ENCODE data around the gene PPP1R15A. TPM values are rescaled to one million over a fixed set of nuclear protein-coding genes. Genes with fewer than 3 reads are reported as not detected.

PPP1R15A gene
- polyA plus RNA-seq, 1 donor from 2014 or later, result 73.6 TPM

DNA sequence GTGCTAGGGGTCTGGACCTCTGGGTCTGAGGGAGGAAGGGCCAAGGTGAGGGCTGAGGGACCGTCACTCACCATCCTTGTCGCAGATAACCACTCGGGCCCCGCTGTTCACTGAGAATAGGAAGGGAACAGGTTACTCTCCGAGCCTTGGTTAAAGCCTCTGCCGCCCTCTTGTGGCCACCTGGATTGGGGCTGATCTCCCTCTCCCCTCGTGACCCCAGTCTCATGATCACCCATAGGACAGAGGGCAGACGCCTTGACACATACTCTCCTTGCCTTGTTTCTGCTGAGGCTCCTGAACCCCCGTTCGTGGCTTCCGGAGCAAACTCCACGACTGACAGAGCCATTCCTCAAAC lies 36.5 kb upstream of the PPP1R15A start:
- Histone ChIP-seq H3K9me3 (ENCODE audit: low read length) (no peaks in the 10 kb centered on the region), H3K79me2 (replicated peaks; ENCODE audit: insufficient read depth, low read length) (no peaks in the 10 kb centered on the region), H4K20me1 (ENCODE audit: insufficient read depth) (no peaks in the 10 kb centered on the region), H3K27ac (ENCODE audit: low read length) (no peak overlapping the region), H3F3A (ENCODE audit: insufficient read depth, low read length, poor library complexity, severe bottlenecking) (no peaks in the 10 kb centered on the region), H3K4me3 (ENCODE audit: low read length) (peak overlapping the region; percentile 47), H3K4me2 (ENCODE audit: low read length) (no peak overlapping the region), H3K9me2 (ENCODE audit: insufficient read depth, low read length) (no peaks in the 10 kb centered on the region), H3K36me3 (ENCODE audit: insufficient read depth, low read length) (no peaks in the 10 kb centered on the region), H3K9ac (ENCODE audit: low read length) (peak overlapping the region; percentile 49), H3K27me3 (ENCODE audit: insufficient read depth, low read depth, low read length) (no peaks in the 10 kb centered on the region), H2AFZ (ENCODE audit: low read depth, low read length) (peak overlapping the region; percentile 35)
- TF ChIP-seq, protein P1, sequence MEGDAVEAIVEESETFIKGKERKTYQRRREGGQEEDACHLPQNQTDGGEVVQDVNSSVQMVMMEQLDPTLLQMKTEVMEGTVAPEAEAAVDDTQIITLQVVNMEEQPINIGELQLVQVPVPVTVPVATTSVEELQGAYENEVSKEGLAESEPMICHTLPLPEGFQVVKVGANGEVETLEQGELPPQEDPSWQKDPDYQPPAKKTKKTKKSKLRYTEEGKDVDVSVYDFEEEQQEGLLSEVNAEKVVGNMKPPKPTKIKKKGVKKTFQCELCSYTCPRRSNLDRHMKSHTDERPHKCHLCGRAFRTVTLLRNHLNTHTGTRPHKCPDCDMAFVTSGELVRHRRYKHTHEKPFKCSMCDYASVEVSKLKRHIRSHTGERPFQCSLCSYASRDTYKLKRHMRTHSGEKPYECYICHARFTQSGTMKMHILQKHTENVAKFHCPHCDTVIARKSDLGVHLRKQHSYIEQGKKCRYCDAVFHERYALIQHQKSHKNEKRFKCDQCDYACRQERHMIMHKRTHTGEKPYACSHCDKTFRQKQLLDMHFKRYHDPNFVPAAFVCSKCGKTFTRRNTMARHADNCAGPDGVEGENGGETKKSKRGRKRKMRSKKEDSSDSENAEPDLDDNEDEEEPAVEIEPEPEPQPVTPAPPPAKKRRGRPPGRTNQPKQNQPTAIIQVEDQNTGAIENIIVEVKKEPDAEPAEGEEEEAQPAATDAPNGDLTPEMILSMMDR (IDR thresholded peaks at IDR 0.05; ENCODE audit: poor library complexity, severe bottlenecking), result peak; percentile 91
- TF ChIP-seq EZH2 (IDR thresholded peaks at IDR 0.05; ENCODE audit: borderline replicate concordance, insufficient read depth, low read length, poor library complexity, severe bottlenecking) (no peak), RAD21 (conservative IDR thresholded peaks at IDR 0.05) (peak; percentile 78), POLR2AphosphoS5 (IDR thresholded peaks at IDR 0.05) (no peak), TAF1 (IDR thresholded peaks at IDR 0.05; ENCODE audit: low read depth) (no peak), EP300 (conservative IDR thresholded peaks at IDR 0.05; ENCODE audit: poor library complexity, severe bottlenecking) (no peak), MXI1 (conservative IDR thresholded peaks at IDR 0.05; ENCODE audit: poor library complexity, severe bottlenecking) (no peak), SMC3 (conservative IDR thresholded peaks at IDR 0.05; ENCODE audit: poor library complexity) (peak; percentile 82)
- TF ChIP-seq, protein P2, sequence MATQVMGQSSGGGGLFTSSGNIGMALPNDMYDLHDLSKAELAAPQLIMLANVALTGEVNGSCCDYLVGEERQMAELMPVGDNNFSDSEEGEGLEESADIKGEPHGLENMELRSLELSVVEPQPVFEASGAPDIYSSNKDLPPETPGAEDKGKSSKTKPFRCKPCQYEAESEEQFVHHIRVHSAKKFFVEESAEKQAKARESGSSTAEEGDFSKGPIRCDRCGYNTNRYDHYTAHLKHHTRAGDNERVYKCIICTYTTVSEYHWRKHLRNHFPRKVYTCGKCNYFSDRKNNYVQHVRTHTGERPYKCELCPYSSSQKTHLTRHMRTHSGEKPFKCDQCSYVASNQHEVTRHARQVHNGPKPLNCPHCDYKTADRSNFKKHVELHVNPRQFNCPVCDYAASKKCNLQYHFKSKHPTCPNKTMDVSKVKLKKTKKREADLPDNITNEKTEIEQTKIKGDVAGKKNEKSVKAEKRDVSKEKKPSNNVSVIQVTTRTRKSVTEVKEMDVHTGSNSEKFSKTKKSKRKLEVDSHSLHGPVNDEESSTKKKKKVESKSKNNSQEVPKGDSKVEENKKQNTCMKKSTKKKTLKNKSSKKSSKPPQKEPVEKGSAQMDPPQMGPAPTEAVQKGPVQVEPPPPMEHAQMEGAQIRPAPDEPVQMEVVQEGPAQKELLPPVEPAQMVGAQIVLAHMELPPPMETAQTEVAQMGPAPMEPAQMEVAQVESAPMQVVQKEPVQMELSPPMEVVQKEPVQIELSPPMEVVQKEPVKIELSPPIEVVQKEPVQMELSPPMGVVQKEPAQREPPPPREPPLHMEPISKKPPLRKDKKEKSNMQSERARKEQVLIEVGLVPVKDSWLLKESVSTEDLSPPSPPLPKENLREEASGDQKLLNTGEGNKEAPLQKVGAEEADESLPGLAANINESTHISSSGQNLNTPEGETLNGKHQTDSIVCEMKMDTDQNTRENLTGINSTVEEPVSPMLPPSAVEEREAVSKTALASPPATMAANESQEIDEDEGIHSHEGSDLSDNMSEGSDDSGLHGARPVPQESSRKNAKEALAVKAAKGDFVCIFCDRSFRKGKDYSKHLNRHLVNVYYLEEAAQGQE (IDR thresholded peaks at IDR 0.05; ENCODE audit: borderline replicate concordance), result no peak

DNA sequence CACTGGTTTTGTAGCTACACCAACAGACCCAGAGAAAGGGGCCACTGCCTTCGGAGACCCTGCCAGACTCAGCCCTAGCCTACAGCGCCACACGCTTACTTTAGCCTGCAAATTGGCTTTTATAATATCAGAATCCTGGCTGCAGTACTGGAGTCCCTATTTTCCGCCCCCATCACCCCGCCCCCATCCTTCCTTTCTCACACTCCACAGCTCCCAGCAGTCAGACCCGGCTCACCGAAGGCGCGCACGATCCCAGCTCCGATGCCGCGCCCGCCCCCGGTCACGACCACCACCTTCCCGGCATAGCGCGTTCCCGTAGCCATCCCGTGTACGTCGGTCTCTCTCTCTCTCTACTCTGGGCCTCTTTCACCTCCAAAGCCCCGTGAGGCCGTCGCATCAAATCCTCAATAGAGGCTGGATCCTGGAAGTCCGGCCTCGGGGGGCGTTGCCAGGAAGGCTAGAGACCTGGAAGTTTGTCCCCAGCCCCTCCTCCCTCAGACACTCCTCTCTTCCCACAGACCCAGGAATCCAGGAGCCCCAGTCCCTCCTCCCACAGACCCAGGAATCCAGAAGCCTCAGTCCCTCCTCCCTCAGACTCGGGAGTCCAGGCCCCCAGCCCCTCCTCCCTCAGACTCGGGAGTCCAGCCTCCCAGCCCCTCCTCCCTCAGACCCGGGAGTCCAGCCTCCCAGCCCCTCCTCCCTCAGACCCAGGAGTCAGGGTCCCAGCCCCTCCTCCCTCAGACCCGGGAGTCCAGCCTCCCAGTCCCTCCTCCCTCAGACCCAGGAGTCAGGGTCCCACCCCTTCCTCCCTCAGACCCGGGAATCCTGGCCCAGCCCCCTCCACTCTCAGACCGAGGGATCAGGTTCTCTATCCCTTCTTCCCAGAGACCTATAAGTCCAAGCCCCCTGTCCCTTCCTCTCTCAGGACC lies 35.9 kb upstream of the PPP1R15A start, which contains the start of gene HSD17B14:
Gene HSD17B14 (minus strand): TSS at position 403 of the 929 bp plus-strand sequence. CDS start 80 bp downstream, at position 323.
- Histone ChIP-seq H3K4me2 (ENCODE audit: low read length) (no peak within 1 kb of the TSS), H3K4me3 (ENCODE audit: low read length) (peak within 1 kb of the TSS; percentile 54), H3K9me3 (ENCODE audit: low read length) (no peaks in the 10 kb centered on the region), H3K9me2 (ENCODE audit: insufficient read depth, low read length) (no peaks in the 10 kb centered on the region), H3K27ac (ENCODE audit: low read length) (no peak within 1 kb of the TSS), H4K20me1 (ENCODE audit: insufficient read depth) (no peaks in the 10 kb centered on the region), H3K36me3 (ENCODE audit: insufficient read depth, low read length) (no peaks in the 10 kb centered on the region), H3K27me3 (ENCODE audit: insufficient read depth, low read depth, low read length) (no peaks in the 10 kb centered on the region), H3K9ac (ENCODE audit: low read length) (peak within 1 kb of the TSS; percentile 49), H2AFZ (ENCODE audit: low read depth, low read length) (peak within 1 kb of the TSS; percentile 43), H3F3A (ENCODE audit: insufficient read depth, low read length, poor library complexity, severe bottlenecking) (no peaks in the 10 kb centered on the region), H3K79me2 (replicated peaks; ENCODE audit: insufficient read depth, low read length) (no peaks in the 10 kb centered on the region)
- TF ChIP-seq SMC3 (conservative IDR thresholded peaks at IDR 0.05; ENCODE audit: poor library complexity), result peak; percentile 17
- TF ChIP-seq TAF1 (IDR thresholded peaks at IDR 0.05; ENCODE audit: low read depth), result no peak

All from neural cell (in vitro differentiated cells).